ENCODE results near the gene SLC50A1.

SLC50A1 gene

GRCh38 chr1:155182052-155182550, 46.4 kb downstream of the SLC50A1 start:
- no peak for DNase-seq (ENCODE audit: extremely low read depth, insufficient read length)
- Histone ChIP-seq H3K36me3 (ENCODE audit: control insufficient read depth, insufficient read depth, low read length) (no peaks in the 10 kb centered on the region), H3K4me3 (replicated peaks; ENCODE audit: low read depth, low read length) (no peak overlapping the region), H3K27me3 (replicated peaks; ENCODE audit: control insufficient read depth, insufficient read depth, low read length) (no peaks in the 10 kb centered on the region)
- no peak for TF ChIP-seq CTCF (IDR thresholded peaks at IDR 0.05; ENCODE audit: insufficient read depth, low read length, poor library complexity, severe bottlenecking)

- TF ChIP-seq CTCF (IDR thresholded peaks at IDR 0.05; ENCODE audit: insufficient read depth, low read length, poor library complexity, severe bottlenecking): no peak
- no peak overlapping the region for H3K4me3 ChIP-seq (replicated peaks; ENCODE audit: low read depth, low read length)
- no peaks in the 10 kb centered on the region for H3K27me3 ChIP-seq (replicated peaks; ENCODE audit: control insufficient read depth, insufficient read depth, low read length)
- no peak for DNase-seq (ENCODE audit: extremely low read depth, insufficient read length)
- H3K36me3 ChIP-seq (ENCODE audit: control insufficient read depth, insufficient read depth, low read length): no peaks in the 10 kb centered on the region
These were observed 48.1 kb downstream of the SLC50A1 start for GRCh38 chr1:155183775-155184221.

GRCh38 chr1:155184351-155184811, 48.7 kb downstream of the SLC50A1 start:
- Histone ChIP-seq H3K36me3 (ENCODE audit: control insufficient read depth, insufficient read depth, low read length) (no peaks in the 10 kb centered on the region), H3K4me3 (replicated peaks; ENCODE audit: low read depth, low read length) (no peak overlapping the region), H3K27me3 (replicated peaks; ENCODE audit: control insufficient read depth, insufficient read depth, low read length) (no peaks in the 10 kb centered on the region)
- no peak for TF ChIP-seq CTCF (IDR thresholded peaks at IDR 0.05; ENCODE audit: insufficient read depth, low read length, poor library complexity, severe bottlenecking)
- no peak for DNase-seq (ENCODE audit: extremely low read depth, insufficient read length)

GRCh38 chr1:155184835-155185782, 49.5 kb downstream of the SLC50A1 start:
- H3K4me3 ChIP-seq (replicated peaks; ENCODE audit: low read depth, low read length): no peak overlapping the region
- no peaks in the 10 kb centered on the region for H3K27me3 ChIP-seq (replicated peaks; ENCODE audit: control insufficient read depth, insufficient read depth, low read length)
- peak; percentile 62 for DNase-seq (ENCODE audit: extremely low read depth, insufficient read length)
- no peaks in the 10 kb centered on the region for H3K36me3 ChIP-seq (ENCODE audit: control insufficient read depth, insufficient read depth, low read length)
- TF ChIP-seq CTCF (IDR thresholded peaks at IDR 0.05; ENCODE audit: insufficient read depth, low read length, poor library complexity, severe bottlenecking): peak; percentile 17

- no peak for DNase-seq (ENCODE audit: extremely low read depth, insufficient read length)
- Histone ChIP-seq H3K27me3 (replicated peaks; ENCODE audit: control insufficient read depth, insufficient read depth, low read length) (no peaks in the 10 kb centered on the region), H3K4me3 (replicated peaks; ENCODE audit: low read depth, low read length) (no peak overlapping the region), H3K36me3 (ENCODE audit: control insufficient read depth, insufficient read depth, low read length) (no peaks in the 10 kb centered on the region)
- TF ChIP-seq CTCF (IDR thresholded peaks at IDR 0.05; ENCODE audit: insufficient read depth, low read length, poor library complexity, severe bottlenecking): no peak
These were observed 50.1 kb downstream of the SLC50A1 start for GRCh38 chr1:155185783-155186066.
